Stimulated activated CD4-positive, alpha-beta T cell treated with anti-CD3 and anti-CD28 coated beads, Interleukin-1b, Interleukin-23, amount 100 ng/mL, for 48 hours (primary cell): ENCODE data around the gene MARCO.
"Not testable (repeated sequence)": the region's sequence is repeated elsewhere in the genome, so short reads cannot be mapped to it uniquely, and the experiment has no call there.

Experiments used
- DNase-seq: peaks from one replicate; pipeline ENCODE4 v3.0.0-alpha.2; 2020

MARCO gene

GRCh38 chr2:118929059-118929458 lies 12.9 kb upstream of the MARCO start:
- DNase-seq: no peak

DNA sequence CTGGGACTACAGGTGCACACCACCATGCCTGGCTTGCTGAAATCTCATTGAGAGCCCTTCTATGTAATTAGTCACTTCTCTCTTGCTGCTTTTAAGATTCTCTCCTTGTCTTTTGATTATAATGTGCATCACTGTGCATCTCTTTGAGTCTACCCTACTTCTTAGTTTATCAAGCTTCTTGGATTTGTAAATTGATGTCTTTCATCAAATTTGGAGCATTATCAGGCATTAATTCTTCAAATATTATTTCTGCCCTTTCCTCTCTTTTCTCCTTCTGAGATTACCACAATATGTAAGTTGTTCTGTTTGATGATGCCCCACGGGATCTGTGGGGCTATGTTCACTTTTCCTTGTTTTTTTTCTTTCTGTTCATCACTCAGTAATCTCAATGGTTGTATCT lies 9.0 kb upstream of the MARCO start:
- no peak for DNase-seq

GRCh38 chr2:118936306-118936705 lies 5.7 kb upstream of the MARCO start:
- DNase-seq: no peak

DNA sequence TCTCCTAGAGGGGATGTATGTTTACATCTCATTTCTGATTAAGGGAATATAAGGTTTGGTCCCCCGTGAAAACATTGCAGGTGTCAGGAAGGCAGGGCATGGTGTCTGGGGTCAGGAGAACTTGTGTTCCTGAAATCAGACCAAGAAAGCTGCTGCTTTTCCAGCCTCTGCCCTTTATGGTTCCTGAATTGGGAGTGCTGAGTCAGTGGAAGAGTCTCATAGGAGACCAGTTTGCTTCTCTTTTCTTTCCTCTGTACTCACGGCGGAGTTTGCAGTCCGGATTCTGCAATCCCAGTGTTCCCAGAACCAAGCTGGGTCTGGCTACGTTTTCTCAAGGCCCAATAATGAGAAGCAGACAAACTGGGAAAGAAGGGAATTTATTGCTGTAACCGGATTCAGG lies 5.1 kb upstream of the MARCO start:
- DNase-seq: no peak

- no peak for DNase-seq
Observed at GRCh38 chr2:118937817-118938216, 4.2 kb upstream of the MARCO start.

DNA sequence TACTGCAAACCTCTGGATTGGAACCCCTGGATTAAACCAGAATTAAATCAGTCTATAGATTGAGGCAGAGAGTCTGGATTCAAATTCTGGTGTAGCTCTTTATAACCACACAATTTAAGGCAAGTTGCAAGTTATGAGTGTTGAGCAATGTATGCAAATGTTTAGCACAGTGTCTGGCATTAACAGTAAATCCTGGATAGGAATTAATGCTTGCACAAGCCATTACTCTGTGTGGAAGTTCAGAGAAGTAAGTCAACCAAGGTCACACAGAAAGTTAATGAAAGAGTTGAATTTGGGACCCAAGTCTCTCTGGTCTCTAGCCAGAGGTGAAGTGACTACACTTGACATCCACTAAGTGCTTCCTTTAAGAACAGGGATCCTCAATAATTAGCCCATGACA lies 2.0 kb upstream of the MARCO start:
- DNase-seq: no peak

- DNase-seq: no peak
Observed at GRCh38 chr2:118940486-118941120, 1.4 kb upstream of the MARCO start.

DNA sequence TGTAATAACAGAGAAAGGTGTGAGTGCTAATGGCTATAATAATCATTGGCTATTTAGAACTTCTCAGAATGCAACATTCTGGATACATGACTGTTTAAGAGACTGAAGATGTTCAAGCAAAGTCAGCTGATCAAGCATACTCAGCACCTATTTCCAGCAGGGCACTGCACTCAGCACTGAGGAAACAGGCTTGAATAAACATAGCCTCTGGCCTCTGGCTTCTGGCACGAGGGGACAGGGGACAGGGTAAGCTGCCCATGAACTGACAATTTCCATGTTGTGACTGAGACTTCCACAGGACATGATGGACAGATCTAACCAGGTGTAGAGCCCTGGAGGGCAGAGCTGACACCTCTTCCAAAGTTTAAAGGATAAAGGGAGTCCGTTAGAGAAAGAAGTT lies 1.3 kb downstream of the MARCO start:
- DNase-seq: no peak

DNA sequence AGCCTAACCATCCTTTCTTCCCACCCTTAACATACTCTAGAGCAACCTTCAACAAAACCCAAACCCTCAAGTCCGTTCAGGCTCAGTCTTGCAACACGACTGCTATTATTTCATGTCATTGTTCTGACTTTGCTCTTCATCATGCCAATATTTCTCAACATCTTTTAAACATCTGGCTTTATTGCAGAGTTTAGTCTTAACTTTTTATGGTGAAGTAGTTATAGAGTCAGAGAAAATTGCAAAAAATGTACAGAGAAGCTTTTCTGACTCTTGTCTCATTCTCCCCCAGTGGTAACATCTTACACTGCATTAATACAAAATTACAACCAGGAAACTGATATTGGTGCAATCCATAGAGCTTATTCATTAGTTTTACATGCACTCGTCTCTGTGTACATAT lies 3.9 kb downstream of the MARCO start:
- DNase-seq: no peak

GRCh38 chr2:118948266-118948665 lies 6.3 kb downstream of the MARCO start:
- DNase-seq: not testable (repeated sequence)

DNA sequence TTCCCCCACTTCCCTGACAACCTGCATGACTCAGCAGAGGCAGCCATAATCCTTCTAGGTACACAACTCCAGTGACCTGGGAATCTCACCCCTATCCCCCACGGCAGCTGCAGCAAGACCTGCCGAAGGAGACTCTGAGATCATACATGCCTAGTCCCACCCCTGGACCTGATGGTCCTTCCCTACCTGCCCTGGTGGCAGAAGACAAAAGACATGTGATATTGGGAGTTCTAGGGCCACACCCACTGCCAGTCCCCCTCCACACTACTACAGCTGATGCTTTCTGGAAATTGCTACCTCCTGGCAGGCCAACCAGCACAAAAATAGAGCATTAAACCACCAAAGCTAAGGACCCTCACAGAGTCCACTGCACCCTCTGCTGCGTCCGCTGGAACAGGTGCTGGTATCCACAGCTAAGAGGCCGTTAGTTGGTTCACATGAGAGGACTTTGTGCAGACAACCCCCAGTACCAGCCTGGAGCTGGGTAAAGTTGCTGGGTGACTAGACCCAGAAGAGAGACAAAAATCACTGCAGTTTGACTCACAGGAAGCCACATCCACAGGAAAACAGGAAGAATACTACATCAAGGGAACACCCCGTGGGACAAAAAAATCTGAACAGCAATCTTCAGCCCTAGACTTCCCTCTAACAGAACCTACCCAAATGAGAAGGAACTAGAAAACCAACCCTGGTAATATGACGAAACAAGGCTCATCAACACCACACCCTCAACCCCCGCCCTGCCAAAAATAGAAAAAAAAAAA lies 12.5 kb downstream of the MARCO start:
- no peak for DNase-seq

GRCh38 chr2:118965737-118966136 lies 23.7 kb downstream of the MARCO start:
- DNase-seq: no peak

DNA sequence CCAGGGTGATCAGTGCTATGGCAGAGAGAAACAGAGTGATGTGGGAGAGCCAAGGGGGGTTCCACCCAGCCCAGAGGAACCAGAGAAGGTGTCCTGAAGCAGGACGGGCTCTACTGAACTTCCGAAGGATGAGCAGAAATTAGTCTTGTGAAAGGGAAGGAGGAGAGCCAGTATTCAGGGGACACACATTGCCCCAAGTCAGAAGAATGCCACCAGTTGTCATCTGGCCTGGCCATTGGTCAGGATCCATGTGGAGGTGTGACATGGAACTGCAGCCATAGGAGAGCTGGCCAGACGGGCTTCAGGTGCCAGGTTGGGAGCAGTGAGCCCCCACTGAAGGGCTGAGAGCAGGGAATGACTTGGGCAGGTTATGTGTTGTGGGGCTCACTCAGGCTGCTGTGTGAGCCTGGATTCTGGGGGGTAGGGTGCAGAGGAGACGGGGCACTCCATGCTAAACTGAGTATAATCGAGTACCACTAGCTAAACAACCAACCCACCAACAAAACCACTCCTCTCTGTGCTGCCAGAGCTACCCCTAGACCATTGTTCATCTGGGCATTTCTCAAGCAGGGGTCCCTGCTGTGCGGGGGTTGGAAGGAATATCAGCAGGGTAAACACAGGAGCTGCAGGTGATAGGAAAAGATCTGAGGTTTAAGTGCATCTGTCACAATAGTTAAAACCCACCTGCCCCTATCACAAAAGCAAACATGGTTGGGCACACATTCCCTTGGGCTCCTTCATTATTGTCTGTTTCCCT lies 25.3 kb downstream of the MARCO start:
- no peak for DNase-seq

GRCh38 chr2:118968042-118968441 lies 26.0 kb downstream of the MARCO start:
- DNase-seq: no peak

DNA sequence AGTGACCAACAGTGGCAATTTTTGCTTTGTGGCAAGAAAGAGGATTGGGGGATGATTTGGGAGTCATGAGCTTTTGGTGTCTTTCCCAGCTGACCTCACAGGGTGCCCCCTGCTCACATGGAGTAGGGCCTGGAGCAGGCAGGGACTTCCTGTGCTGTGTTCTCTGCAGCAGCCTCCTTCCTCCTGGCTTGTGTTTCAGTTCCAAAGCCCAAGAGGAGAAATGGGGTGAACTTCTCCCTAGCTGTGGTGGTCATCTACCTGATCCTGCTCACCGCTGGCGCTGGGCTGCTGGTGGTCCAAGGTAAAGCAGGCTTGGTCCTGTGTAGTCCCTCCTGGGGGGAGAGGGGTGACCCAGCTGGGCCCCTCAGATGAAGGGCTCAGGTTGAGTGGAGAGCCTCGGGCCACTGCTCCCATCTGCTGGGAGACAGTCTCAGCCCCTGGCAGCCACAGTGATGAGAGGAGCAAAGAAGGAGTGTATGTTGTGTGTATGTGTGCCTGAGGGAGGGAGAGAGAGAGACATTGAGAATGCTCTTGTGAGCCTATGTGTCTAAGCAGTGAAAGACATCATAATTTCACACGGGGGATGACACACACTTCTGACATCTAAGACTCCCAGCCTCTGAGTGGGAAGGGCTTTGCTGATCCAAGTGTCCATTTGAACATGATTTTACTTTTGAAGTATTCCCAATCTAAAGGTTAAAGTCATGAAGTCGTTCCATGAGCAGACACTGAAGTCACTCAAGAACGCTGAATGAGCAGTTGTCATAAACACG lies 27.2 kb downstream of the MARCO start:
- DNase-seq: no peak

DNA sequence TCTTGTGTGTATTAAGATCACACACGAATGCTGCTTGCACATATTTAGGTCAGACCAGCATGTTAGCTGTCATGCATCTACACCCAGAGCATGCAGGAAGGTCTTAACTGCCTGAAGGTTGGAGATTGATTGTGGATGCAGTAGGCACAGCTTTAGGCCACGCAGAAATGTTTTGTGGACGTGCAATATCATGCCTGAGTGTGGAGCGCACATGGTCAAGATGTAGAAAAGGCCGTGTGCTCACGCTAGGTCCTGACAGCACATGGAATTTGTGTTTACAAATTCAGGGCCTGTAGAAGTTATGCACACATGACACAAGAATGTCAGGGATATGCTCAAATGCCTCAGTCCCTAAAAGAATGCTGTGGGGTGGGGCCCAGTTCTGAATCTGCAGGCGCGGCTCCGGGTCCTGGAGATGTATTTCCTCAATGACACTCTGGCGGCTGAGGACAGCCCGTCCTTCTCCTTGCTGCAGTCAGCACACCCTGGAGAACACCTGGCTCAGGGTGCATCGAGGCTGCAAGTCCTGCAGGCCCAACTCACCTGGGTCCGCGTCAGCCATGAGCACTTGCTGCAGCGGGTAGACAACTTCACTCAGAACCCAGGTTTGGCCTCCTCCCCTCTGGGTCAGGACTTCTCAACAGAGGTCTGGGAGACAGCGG lies 27.9 kb downstream of the MARCO start:
- DNase-seq: no peak

DNA sequence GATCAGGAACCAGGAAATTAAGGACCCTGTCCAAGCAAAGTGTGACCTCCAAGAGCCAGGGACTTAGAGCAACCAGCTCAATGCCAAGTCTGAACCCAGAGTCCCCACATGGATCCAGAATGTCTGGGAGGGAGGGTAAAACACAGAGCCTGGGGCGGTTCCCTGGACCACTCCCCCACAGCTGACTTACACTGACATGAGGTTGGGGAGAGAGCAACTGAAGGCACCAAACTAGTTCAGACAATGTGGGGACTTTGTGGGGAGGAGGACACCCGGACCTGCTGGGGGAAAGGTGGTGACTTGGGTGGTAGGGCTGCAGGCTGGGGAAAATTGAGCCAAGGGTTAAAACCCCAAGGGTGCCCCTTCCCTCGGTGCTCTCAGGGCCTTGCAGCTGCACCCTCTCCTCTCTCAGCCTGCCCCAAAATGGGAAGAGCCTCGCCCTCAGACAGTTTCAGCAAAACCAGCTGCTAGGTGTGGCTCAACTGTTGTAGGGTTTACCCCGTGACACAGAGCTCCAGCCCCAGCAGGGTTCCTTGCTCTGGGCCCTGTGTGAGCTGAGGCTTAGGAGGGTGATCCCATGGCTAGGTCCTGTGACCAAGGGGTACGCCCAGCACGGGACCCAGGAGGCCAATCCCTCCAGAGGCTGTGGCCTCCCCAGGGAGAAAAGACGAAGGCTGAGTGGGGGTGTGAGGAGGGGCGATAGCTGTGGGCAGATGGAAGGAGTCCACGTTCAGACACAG lies 28.6 kb downstream of the MARCO start:
- DNase-seq: no peak

GRCh38 chr2:118971245-118972122 lies 29.5 kb downstream of the MARCO start:
- no peak for DNase-seq

DNA sequence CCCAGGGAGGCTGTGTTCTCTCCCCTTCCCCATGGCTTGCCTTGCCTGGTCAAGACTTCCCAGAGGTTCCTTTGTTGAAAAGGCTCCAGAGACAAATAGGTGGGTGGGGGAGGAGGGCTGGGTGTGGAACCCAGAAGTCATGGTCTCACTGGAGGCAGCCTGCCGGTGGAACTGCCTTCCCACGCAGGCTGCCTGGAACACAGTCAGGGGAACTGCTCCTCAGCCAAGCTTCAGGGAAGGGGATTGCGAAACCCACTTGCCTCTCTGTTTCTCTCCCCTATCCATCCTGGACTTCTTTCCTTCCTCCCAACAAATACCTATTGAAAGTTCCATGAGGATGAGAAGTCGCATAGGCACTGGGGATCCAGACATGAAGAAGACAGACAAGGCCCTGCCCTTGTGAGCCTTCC lies 31.6 kb downstream of the MARCO start:
- DNase-seq: no peak

DNA sequence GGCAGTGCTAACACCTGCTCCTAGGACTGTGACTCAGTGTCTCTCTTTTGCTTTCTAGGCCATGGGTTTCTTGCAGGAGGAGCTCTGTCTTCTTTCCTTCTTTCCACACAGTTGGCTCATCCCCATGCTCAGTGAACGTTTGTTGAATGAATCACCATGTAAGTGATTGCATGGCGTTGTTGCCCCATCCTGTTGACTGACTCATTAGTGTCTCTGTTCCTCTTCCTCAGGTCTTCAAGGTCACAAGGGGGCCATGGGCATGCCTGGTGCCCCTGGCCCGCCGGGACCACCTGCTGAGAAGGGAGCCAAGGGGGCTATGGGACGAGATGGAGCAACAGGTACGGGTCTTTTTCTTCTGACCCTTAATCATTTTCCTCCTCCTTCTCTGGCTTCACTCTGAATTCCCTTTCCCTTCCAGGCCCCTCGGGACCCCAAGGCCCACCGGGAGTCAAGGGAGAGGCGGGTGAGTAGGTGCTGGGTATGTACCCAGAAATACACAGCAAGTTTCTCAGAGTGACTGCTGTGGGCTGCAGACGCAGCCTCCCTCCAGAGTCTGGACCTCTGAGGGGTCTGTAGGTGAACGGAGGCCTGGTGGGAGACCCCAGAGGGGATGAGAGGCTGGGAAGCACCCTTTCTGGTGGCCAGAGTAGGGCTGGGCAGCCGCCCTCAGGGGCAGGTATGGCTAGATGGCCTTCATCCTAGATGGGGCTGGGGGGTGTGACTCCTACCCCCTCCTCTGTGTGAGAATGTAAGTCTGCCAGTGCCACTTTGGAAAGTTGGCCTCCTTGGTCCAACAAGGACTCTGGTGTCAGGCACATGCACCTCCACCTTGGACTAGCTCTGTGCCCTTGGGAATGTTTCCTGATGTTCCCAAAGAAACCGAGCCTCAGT lies 32.4 kb downstream of the MARCO start:
- DNase-seq: no peak
